IMR-90 (cell line): ENCODE results near the gene CSKMT. TPM values are rescaled to one million over a fixed set of nuclear protein-coding genes. Genes with fewer than 3 reads are reported as not detected.

Source experiments
- ATAC-seq: fragments of 200-7000 bp; cut with Tn5 transposase; 2 replicates; pipeline ENCODE4 v1.9.1; 2020; ENCODE audit warnings: low read depth, mild to moderate bottlenecking, moderate library complexity
- BruUV-seq: library from RNA; stranded (reverse); fragments of 400-500 nt; replicated peaks from 2 replicates; lab custom pipeline; 2021; lab: Mats Ljungman, UMichigan
- CTCF ChIA-PET: fragments of 300-600 bp; formaldehyde crosslinking; extraction: SDS; loops from one replicate; lab custom pipeline; 2021; ENCODE audit warnings: antibody characterized with exemption; lab: Yijun Ruan, JAX
- POLR2A ChIA-PET: fragments of 300-600 bp; sonication (Branson Sonifier 250); formaldehyde crosslinking; loops from one replicate; lab custom pipeline; 2022; ENCODE audit warnings: antibody characterized with exemption; ENCODE audit not compliant: unreplicated experiment; lab: Charles Lee
- DNase-seq: peaks from one replicate; pipeline ENCODE4 v3.0.0; 2013
- H2AFZ ChIP-seq: replicated peaks from 2 replicates; pipeline ENCODE3; 2013; ENCODE audit warnings: low read length, mild to moderate bottlenecking; ENCODE audit not compliant: poor library complexity
- H2AK5ac ChIP-seq: 2 replicates; pipeline ENCODE4 v1.6.1; 2013; ENCODE audit warnings: low read depth, low read length, inconsistent platforms
- H2AK9ac ChIP-seq: replicated peaks from 2 replicates; pipeline ENCODE3; 2013; ENCODE audit warnings: mild to moderate bottlenecking, low read depth, low read length, moderate library complexity; ENCODE audit not compliant: poor library complexity
- H2BK120ac ChIP-seq: 2 replicates; pipeline ENCODE4 v1.6.1; 2013; ENCODE audit warnings: low read depth, low read length, inconsistent platforms
- H2BK15ac ChIP-seq: 3 replicates; pipeline ENCODE4 v1.6.1; 2013; ENCODE audit warnings: low read depth, low read length, inconsistent platforms
- H2BK20ac ChIP-seq: 2 replicates; pipeline ENCODE4 v1.6.1; 2013; ENCODE audit warnings: low read depth, mild to moderate bottlenecking, inconsistent platforms, low read length, moderate library complexity
- H2BK5ac ChIP-seq: 2 replicates; pipeline ENCODE4 v1.6.1; 2013; ENCODE audit warnings: mild to moderate bottlenecking, low read depth, low read length, inconsistent platforms; ENCODE audit not compliant: poor library complexity, severe bottlenecking
- H3K14ac ChIP-seq: replicated peaks from 2 replicates; pipeline ENCODE4 v1.6.1; 2013; ENCODE audit warnings: low read depth, low read length, inconsistent platforms
- H3K18ac ChIP-seq: 2 replicates; pipeline ENCODE4 v1.6.1; 2013; ENCODE audit warnings: low read depth, low read length, control low read depth
- H3K23ac ChIP-seq: 2 replicates; pipeline ENCODE4 v1.6.1; 2013; ENCODE audit warnings: low read depth, low read length, inconsistent platforms
- H3K27ac ChIP-seq: 2 replicates; pipeline ENCODE4 v1.5.1; 2013; ENCODE audit warnings: mild to moderate bottlenecking, control low read depth, low read length; ENCODE audit not compliant: insufficient read depth
- H3K27me3 ChIP-seq: 2 replicates; pipeline ENCODE4 v1.6.1; 2013; ENCODE audit warnings: low read length; ENCODE audit not compliant: control insufficient read depth, insufficient read depth
- H3K36me3 ChIP-seq: 2 replicates; pipeline ENCODE4 v1.6.1; 2013; ENCODE audit warnings: low read length, mixed read lengths; ENCODE audit not compliant: control insufficient read depth, insufficient read depth
- H3K4ac ChIP-seq: 2 replicates; pipeline ENCODE4 v1.6.1; 2013; ENCODE audit warnings: low read depth, low read length, inconsistent platforms
- H3K4me1 ChIP-seq: 2 replicates; pipeline ENCODE4 v1.6.1; 2013; ENCODE audit warnings: low read length, mixed read lengths; ENCODE audit not compliant: control insufficient read depth, insufficient read depth
- H3K4me2 ChIP-seq: 2 replicates; pipeline ENCODE4 v1.6.1; 2013; ENCODE audit warnings: low read depth, mild to moderate bottlenecking, control low read depth, low read length, moderate library complexity
- H3K4me3 ChIP-seq: 2 replicates; pipeline ENCODE4 v1.5.1; 2013; ENCODE audit warnings: low read depth, mild to moderate bottlenecking, control low read depth, low read length, moderate library complexity; ENCODE audit not compliant: insufficient read depth
- H3K56ac ChIP-seq: 2 replicates; pipeline ENCODE4 v1.6.1; 2013; ENCODE audit warnings: low read length, inconsistent platforms; ENCODE audit not compliant: insufficient read depth; ENCODE audit errors: extremely low read depth
- H3K79me1 ChIP-seq, 2 experiments: 2 replicates each; pipeline ENCODE4 v1.6.1; 2013; ENCODE audit warnings: low read length in 2 of 2, inconsistent platforms in 1 of 2, low read depth in 1 of 2
- H3K9ac ChIP-seq: 2 replicates; pipeline ENCODE4 v1.6.1; 2013; ENCODE audit warnings: low read depth, low read length, control low read depth
- H3K9me1 ChIP-seq: 2 replicates; pipeline ENCODE4 v1.6.1; 2013; ENCODE audit warnings: low read length, inconsistent platforms; ENCODE audit not compliant: insufficient read depth
- H3K9me3 ChIP-seq: 2 replicates; pipeline ENCODE4 v1.6.1; 2013; ENCODE audit warnings: low read length; ENCODE audit not compliant: control insufficient read depth, insufficient read depth
- H4K20me1 ChIP-seq: 2 replicates; pipeline ENCODE4 v1.6.1; 2013; ENCODE audit warnings: low read length, inconsistent platforms; ENCODE audit not compliant: insufficient read depth
- H4K5ac ChIP-seq: 2 replicates; pipeline ENCODE4 v1.6.1; 2013; ENCODE audit warnings: mild to moderate bottlenecking, low read depth, low read length, control low read depth
- H4K8ac ChIP-seq, 2 experiments: 2 replicates each; pipeline ENCODE4 v1.6.1; 2013; ENCODE audit warnings: low read depth in 2 of 2, low read length in 2 of 2, control low read depth in 1 of 2, inconsistent platforms in 1 of 2
- H4K91ac ChIP-seq: 2 replicates; pipeline ENCODE4 v1.6.1; 2013; ENCODE audit warnings: low read depth, low read length, inconsistent platforms; ENCODE audit not compliant: insufficient read depth
- MAFK ChIP-seq: IDR thresholded peaks from 2 replicates; pipeline ENCODE4 v1.6.1; 2012; ENCODE audit warnings: low read depth, low read length, improper control_type of control experiment
- MAZ ChIP-seq: IDR thresholded peaks from 2 replicates; pipeline ENCODE4 v1.6.1; 2012; ENCODE audit warnings: low read depth, mild to moderate bottlenecking, low read length, improper control_type of control experiment, moderate library complexity, borderline replicate concordance
- WGBS, 2 experiments: methylation state at CpG; one replicate each; pipeline versions ENCODE4 v1.1.5 to v1.1.7; 2013; ENCODE audit warnings: missing lambda C conversion rate in 2 of 2; ENCODE audit not compliant: insufficient read length in 1 of 2; ENCODE audit errors: extremely low coverage in 2 of 2; 5-methylcytosine and 5-hydroxymethylcytosine counted together
- dilution Hi-C: fragments of 300-500 bp; cut with HindIII; formaldehyde crosslinking; loops from one replicate; pipeline ENCODE4 v1.14.3; 2018; ENCODE audit warnings: low sequenced_read_pairs; ENCODE audit not compliant: unreplicated experiment
- in situ Hi-C: fragments of 300-500 bp; cut with MboI; formaldehyde crosslinking; loops from 3 replicates; pipeline ENCODE4 v1.14.3; 2019; ENCODE audit warnings: low sequenced_read_pairs, inconsistent platforms, mixed read lengths
- intact Hi-C: fragments of 100-400 bp; cut with micrococcal nuclease; formaldehyde crosslinking; loops from 2 replicates; pipeline ENCODE4 v1.10.0; 2022
- polyA plus RNA-seq, 3 experiments: library from polyadenylated mRNA; depleted of rRNA; stranded (reverse); fragments of >200 nt; gene quantifications; 2 replicates each; pipeline ENCODE4 v1.2.3, GENCODE V29; 2012; ENCODE audit warnings: low replicate concordance in 1 of 3
- total RNA-seq: library from RNA; depleted of rRNA; stranded (reverse); fragments of >200 nt; gene quantifications from 2 replicates; pipeline ENCODE4 v1.2.3, GENCODE V29; 2012
- TF ChIP-seq, protein P1 (sequence below): conservative IDR thresholded peaks from 2 replicates; pipeline ENCODE4 v1.5.1; 2012; ENCODE audit warnings: mild to moderate bottlenecking, low read depth, low read length, improper control_type of control experiment
- TF ChIP-seq, protein P2 (sequence below): fragments of 150-350 bp; IDR thresholded peaks from 2 replicates; pipeline ENCODE4 v1.6.1; 2017; ENCODE audit warnings: mild to moderate bottlenecking, antibody characterized with exemption, low read length, low read depth

Gene CSKMT
- total and polyA plus RNA-seq, 2 of the 4 experiments (the other 2 are of a cell fraction): 5.3 to 7.9 TPM

DNA sequence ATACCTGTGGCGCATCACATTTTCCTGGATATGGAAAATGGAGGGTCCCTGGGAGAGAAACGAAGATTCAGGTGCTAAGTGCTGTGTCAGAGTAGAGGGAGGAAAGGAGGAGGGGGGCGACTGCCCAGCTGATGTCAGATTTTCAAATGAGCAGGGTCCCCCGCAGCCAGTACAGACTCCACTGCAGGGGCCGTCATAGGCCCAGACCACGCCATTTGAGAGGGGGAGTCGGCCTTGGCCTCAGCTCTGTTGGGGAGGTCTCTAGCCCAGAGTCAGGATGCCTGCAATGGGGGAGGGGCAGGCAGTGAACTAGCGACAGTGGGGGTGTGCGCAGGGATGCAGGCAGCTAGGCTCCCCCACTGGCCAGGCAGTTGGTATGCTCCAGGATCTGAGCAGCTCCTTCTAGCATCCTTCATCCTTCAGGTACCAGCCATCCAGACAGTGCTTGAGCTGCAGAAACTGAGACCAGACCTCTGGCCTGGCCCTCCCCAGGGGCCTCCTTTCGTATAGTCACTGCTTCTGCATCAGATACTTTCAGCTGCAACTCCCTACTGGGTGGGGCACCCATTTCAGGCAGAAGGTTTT lies 42.3 kb downstream of the CSKMT start, which contains the start of the genes BSCL2 and GNG3:
Gene BSCL2, minus strand, starts transcription at position 148 of the 585 bp plus-strand sequence. CDS start 229 bp downstream, outside the sequence.
Gene GNG3, plus strand, starts transcription at position 400 of the 585 bp plus-strand sequence. CDS start 620 bp downstream, outside the sequence.
- no peaks in the 10 kb centered on the region for H3K27me3 ChIP-seq
- H2AK9ac ChIP-seq: peak within 1 kb of the TSS; percentile 97
- H3K18ac ChIP-seq: no peak within 1 kb of the TSS
- peak within 1 kb of the TSS; percentile 94 for H3K4me2 ChIP-seq
- H3K4me3 ChIP-seq: peak within 1 kb of the TSS; percentile 44
- peaks cover 16% of the 10 kb centered on the region for H3K4me1 ChIP-seq
- BruUV-seq: no TSS peak
- H3K4ac ChIP-seq: peak within 1 kb of the TSS; percentile 86
- no peak within 1 kb of the TSS for H2BK120ac ChIP-seq
- H4K8ac ChIP-seq: peak within 1 kb of the TSS; percentile 93 to 97
- dilution Hi-C loops (no loop called here), in situ Hi-C loops (no loop called here), intact Hi-C loops (no loop called here)
- H3K56ac ChIP-seq: no peak within 1 kb of the TSS
- peak within 1 kb of the TSS; percentile 86 for H4K5ac ChIP-seq
- no peaks in the 10 kb centered on the region for H4K20me1 ChIP-seq
- CTCF ChIA-PET: no interaction called here
- peaks cover 17% of the 10 kb centered on the region for H3K36me3 ChIP-seq
- H3K9ac ChIP-seq: peak within 1 kb of the TSS; percentile 46
- H2AFZ ChIP-seq: peak within 1 kb of the TSS; percentile 95
- ATAC-seq (no peak), DNase-seq (no peak)
- peak within 1 kb of the TSS; percentile 67 for H2AK5ac ChIP-seq
- H3K79me1 ChIP-seq: peaks cover 18 to 53% of the 10 kb centered on the region in 2 experiments
- WGBS, 2 experiments: 76% methylated on average over 5 of the region's 10 CpGs; no CpG with 5 or more reads in 1 of the 2 experiments
- H3K14ac ChIP-seq: peak within 1 kb of the TSS; percentile 88
- TF ChIP-seq, protein P1, sequence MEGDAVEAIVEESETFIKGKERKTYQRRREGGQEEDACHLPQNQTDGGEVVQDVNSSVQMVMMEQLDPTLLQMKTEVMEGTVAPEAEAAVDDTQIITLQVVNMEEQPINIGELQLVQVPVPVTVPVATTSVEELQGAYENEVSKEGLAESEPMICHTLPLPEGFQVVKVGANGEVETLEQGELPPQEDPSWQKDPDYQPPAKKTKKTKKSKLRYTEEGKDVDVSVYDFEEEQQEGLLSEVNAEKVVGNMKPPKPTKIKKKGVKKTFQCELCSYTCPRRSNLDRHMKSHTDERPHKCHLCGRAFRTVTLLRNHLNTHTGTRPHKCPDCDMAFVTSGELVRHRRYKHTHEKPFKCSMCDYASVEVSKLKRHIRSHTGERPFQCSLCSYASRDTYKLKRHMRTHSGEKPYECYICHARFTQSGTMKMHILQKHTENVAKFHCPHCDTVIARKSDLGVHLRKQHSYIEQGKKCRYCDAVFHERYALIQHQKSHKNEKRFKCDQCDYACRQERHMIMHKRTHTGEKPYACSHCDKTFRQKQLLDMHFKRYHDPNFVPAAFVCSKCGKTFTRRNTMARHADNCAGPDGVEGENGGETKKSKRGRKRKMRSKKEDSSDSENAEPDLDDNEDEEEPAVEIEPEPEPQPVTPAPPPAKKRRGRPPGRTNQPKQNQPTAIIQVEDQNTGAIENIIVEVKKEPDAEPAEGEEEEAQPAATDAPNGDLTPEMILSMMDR: no peak
- TF ChIP-seq, protein P2, sequence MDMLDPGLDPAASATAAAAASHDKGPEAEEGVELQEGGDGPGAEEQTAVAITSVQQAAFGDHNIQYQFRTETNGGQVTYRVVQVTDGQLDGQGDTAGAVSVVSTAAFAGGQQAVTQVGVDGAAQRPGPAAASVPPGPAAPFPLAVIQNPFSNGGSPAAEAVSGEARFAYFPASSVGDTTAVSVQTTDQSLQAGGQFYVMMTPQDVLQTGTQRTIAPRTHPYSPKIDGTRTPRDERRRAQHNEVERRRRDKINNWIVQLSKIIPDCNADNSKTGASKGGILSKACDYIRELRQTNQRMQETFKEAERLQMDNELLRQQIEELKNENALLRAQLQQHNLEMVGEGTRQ: no peak
- TF ChIP-seq MAZ (no peak), MAFK (no peak)
- H2BK20ac ChIP-seq: no peak within 1 kb of the TSS
- H3K9me3 ChIP-seq: no peaks in the 10 kb centered on the region
- peak within 1 kb of the TSS; percentile 96 for H3K23ac ChIP-seq
- no peak within 1 kb of the TSS for H2BK15ac ChIP-seq
- POLR2A ChIA-PET: no interaction called here
- H4K91ac ChIP-seq: peak within 1 kb of the TSS; percentile 52
- peak within 1 kb of the TSS; percentile 33 for H3K27ac ChIP-seq
- H3K9me1 ChIP-seq: peaks cover 17% of the 10 kb centered on the region
- peak within 1 kb of the TSS; percentile 16 for H2BK5ac ChIP-seq
